GM18868 (cell line): ENCODE results near the gene TECRL.

Experiments
- ATAC-seq: cut with Tn5 transposase; IDR thresholded peaks from one replicate; pipeline ENCODE4 v1.9.1; 2021; ENCODE audit warnings: mild to moderate bottlenecking, moderate library complexity; ENCODE audit not compliant: unreplicated experiment

TECRL gene

GRCh38 chr4:64409300-64409699, at the start of gene TECRL:
Gene TECRL (minus strand): TSS chr4:64409450. CDS start chr4:64409351, 99 bp downstream.
- ATAC-seq = no peak

- ATAC-seq = no peak
These were observed 23.4 kb upstream of the TECRL start for GRCh38 chr4:64432674-64433073.

- no peak for ATAC-seq
These were observed 21.7 kb upstream of the TECRL start for GRCh38 chr4:64430933-64431332.

GRCh38 chr4:64417974-64418373, 8.7 kb upstream of the TECRL start:
- no peak for ATAC-seq

- no peak for ATAC-seq
These were observed 2.2 kb downstream of the TECRL start for GRCh38 chr4:64407000-64407399.

GRCh38 chr4:64405761-64406160, 3.5 kb downstream of the TECRL start:
- no peak for ATAC-seq

GRCh38 chr4:64402684-64403083, 6.6 kb downstream of the TECRL start:
- no peak for ATAC-seq

- ATAC-seq = no peak
These were observed 9.7 kb downstream of the TECRL start for GRCh38 chr4:64399313-64400109.

- no peak for ATAC-seq
These were observed 14.8 kb downstream of the TECRL start for GRCh38 chr4:64394469-64394868.

- ATAC-seq = no peak
These were observed 21.0 kb downstream of the TECRL start for GRCh38 chr4:64388252-64388651.

- no peak for ATAC-seq
These were observed 24.0 kb downstream of the TECRL start for GRCh38 chr4:64385220-64385619.

- no peak for ATAC-seq
These were observed 24.7 kb downstream of the TECRL start for GRCh38 chr4:64384237-64385203.

GRCh38 chr4:64368741-64369140, 40.5 kb downstream of the TECRL start:
- ATAC-seq = no peak

- no peak for ATAC-seq
These were observed 47.9 kb downstream of the TECRL start for GRCh38 chr4:64361399-64361740.

- no peak for ATAC-seq
These were observed 48.4 kb downstream of the TECRL start for GRCh38 chr4:64360664-64361398.

GRCh38 chr4:64359489-64359888, 49.8 kb downstream of the TECRL start:
- ATAC-seq = no peak

- no peak for ATAC-seq
These were observed 55.3 kb downstream of the TECRL start for GRCh38 chr4:64353904-64354303.

- no peak for ATAC-seq
These were observed 67.5 kb downstream of the TECRL start for GRCh38 chr4:64341711-64342110.

- no peak for ATAC-seq
These were observed 68.8 kb downstream of the TECRL start for GRCh38 chr4:64340218-64341110.

- no peak for ATAC-seq
These were observed 74.3 kb downstream of the TECRL start for GRCh38 chr4:64334964-64335363.
